K562 (cell line): ENCODE data around the gene CDNF.

ENCODE experiments used
- FOXA1 ChIP-seq: fragments of 450-650 bp; IDR thresholded peaks from 2 replicates; pipeline ENCODE4 v1.6.1; 2016; ENCODE audit warnings: mild to moderate bottlenecking, borderline replicate concordance
- HDAC2 ChIP-seq: fragments of 450-650 bp; IDR thresholded peaks from 2 replicates; pipeline ENCODE4 v1.6.1; 2016; ENCODE audit warnings: mild to moderate bottlenecking
- HNRNPUL1 ChIP-seq: fragments of 200-400 bp; formaldehyde crosslinking; IDR thresholded peaks from 2 replicates; pipeline ENCODE4 v1.6.1; 2017; ENCODE audit warnings: low read length
- NFATC3 ChIP-seq: fragments of 450-650 bp; IDR thresholded peaks from 2 replicates; pipeline ENCODE4 v1.6.1; 2017; ENCODE audit warnings: mild to moderate bottlenecking
- NRF1 ChIP-seq, 2 experiments: fragments of 450-650 bp; IDR thresholded peaks in 1 of 2; conservative IDR thresholded peaks in 1 of 2; 2 replicates each; pipeline ENCODE4 v1.6.1; 2014; ENCODE audit warnings: mild to moderate bottlenecking in 2 of 2
- TAF1 ChIP-seq: IDR thresholded peaks from 2 replicates; pipeline ENCODE4 v1.6.1; 2011; ENCODE audit warnings: mild to moderate bottlenecking, low read length, moderate library complexity; ENCODE audit not compliant: insufficient read depth, control insufficient read depth, severe bottlenecking; ENCODE audit errors: extremely low read depth
- TAF9B ChIP-seq: fragments of 450-650 bp; IDR thresholded peaks from 2 replicates; pipeline ENCODE4 v1.6.1; 2018; ENCODE audit warnings: mild to moderate bottlenecking; ENCODE audit not compliant: partially characterized antibody
- ZNF124 ChIP-seq: sonication (generic); formaldehyde crosslinking; IDR thresholded peaks from 2 replicates; pipeline ENCODE4 v1.8.1; 2022; ENCODE audit warnings: missing genetic modification reagents
- ZNF143 ChIP-seq: sonication (generic); formaldehyde crosslinking; IDR thresholded peaks from 2 replicates; pipeline ENCODE4 v1.9.0; 2022; ENCODE audit warnings: mild to moderate bottlenecking, missing genetic modification reagents
- TF ChIP-seq, protein P1 (sequence below): fragments of 450-650 bp; IDR thresholded peaks from 2 replicates; pipeline ENCODE4 v1.6.1; 2016; ENCODE audit warnings: missing biosample characterization, missing genetic modification characterization
- TF ChIP-seq, protein P2 (sequence below), 2 experiments: fragments of 450-650 bp in 1 of 2; sonication (generic) in 1 of 2; formaldehyde crosslinking in 1 of 2; IDR thresholded peaks; 2 replicates each; pipeline versions ENCODE4 v1.7.1 to v1.9.0; 2016 to 2022; ENCODE audit warnings: inconsistent platforms in 1 of 2, mild to moderate bottlenecking in 1 of 2, missing genetic modification reagents in 1 of 2

DNA sequence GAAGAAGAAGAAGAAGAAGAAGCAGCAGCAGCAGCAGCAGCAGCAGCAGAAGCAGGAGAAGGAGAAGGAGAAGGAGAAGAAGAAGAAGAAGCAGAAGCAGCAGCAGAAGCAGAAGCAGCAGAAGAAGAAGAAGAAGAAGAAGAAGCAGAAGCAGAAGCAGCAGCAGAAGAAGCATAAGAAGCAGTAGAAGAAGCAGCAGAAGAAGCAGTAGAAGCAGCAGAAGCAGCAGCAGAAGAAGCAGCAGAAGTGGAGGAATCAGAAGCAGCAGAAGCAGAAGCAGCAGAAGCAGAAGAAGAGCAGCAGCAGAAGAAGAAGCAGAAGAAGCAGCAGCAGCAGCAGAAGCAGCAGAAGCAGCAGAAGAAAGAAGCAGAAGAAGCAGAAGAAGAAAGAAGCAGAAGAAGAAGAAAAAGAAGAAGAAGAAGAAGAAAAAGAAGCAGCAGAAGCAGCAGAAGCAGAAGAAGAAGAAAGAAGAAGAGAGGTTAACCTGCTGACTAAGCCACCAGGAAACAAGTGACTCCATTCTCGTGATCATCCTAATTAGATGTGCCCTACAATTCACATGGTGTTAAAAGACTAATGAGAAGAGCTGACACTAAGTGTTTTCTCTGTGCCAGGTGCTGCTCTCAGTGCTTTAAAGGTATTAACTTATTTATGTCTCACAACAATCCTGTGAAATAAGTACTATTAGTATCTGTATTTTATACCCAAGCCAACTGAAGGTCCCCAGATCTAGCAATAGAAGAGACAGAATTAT, 11.6 kb downstream of the CDNF start:
- TF ChIP-seq FOXA1 (no peak), ZNF143 (CRISPR knock-in tag) (no peak), TAF1 (no peak), TAF9B (no peak), HNRNPUL1 (no peak), ZNF124 (CRISPR knock-in tag) (no peak), HDAC2 (no peak), NFATC3 (no peak), NRF1 (conservative IDR thresholded peaks at IDR 0.05 in 1 of 2, IDR thresholded peaks at IDR 0.05 in 1 of 2) (no peak)
- TF ChIP-seq, protein P1, sequence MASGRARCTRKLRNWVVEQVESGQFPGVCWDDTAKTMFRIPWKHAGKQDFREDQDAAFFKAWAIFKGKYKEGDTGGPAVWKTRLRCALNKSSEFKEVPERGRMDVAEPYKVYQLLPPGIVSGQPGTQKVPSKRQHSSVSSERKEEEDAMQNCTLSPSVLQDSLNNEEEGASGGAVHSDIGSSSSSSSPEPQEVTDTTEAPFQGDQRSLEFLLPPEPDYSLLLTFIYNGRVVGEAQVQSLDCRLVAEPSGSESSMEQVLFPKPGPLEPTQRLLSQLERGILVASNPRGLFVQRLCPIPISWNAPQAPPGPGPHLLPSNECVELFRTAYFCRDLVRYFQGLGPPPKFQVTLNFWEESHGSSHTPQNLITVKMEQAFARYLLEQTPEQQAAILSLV (tag): no peak
- TF ChIP-seq, protein P2, sequence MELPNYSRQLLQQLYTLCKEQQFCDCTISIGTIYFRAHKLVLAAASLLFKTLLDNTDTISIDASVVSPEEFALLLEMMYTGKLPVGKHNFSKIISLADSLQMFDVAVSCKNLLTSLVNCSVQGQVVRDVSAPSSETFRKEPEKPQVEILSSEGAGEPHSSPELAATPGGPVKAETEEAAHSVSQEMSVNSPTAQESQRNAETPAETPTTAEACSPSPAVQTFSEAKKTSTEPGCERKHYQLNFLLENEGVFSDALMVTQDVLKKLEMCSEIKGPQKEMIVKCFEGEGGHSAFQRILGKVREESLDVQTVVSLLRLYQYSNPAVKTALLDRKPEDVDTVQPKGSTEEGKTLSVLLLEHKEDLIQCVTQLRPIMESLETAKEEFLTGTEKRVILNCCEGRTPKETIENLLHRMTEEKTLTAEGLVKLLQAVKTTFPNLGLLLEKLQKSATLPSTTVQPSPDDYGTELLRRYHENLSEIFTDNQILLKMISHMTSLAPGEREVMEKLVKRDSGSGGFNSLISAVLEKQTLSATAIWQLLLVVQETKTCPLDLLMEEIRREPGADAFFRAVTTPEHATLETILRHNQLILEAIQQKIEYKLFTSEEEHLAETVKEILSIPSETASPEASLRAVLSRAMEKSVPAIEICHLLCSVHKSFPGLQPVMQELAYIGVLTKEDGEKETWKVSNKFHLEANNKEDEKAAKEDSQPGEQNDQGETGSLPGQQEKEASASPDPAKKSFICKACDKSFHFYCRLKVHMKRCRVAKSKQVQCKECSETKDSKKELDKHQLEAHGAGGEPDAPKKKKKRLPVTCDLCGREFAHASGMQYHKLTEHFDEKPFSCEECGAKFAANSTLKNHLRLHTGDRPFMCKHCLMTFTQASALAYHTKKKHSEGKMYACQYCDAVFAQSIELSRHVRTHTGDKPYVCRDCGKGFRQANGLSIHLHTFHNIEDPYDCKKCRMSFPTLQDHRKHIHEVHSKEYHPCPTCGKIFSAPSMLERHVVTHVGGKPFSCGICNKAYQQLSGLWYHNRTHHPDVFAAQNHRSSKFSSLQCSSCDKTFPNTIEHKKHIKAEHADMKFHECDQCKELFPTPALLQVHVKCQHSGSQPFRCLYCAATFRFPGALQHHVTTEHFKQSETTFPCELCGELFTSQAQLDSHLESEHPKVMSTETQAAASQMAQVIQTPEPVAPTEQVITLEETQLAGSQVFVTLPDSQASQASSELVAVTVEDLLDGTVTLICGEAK (IDR thresholded peaks at IDR 0.05): no peak
- TF ChIP-seq, protein P2 (CRISPR knock-in tag; IDR thresholded peaks at IDR 0.05): no peak
